K562 (cell line): ENCODE results near the gene FAR1. TPM values are rescaled to one million over a fixed set of nuclear protein-coding genes. Genes with fewer than 3 reads are reported as not detected.

ENCODE experiments used
- ATAC-seq: fragments of 200-7000 bp; cut with Tn5 transposase; 3 replicates; pipeline ENCODE4 v1.9.1; 2020; ENCODE audit warnings: moderate library complexity
- BruUV-seq: library from RNA; stranded (reverse); fragments of 400-500 nt; replicated peaks from 2 replicates; lab custom pipeline; 2021; lab: Mats Ljungman, UMichigan
- CTCF ChIA-PET: fragments of 300-600 bp; formaldehyde crosslinking; extraction: SDS; loops from one replicate; lab custom pipeline; 2021; ENCODE audit warnings: low intra/inter-chr PET ratio; lab: Yijun Ruan, JAX
- POLR2A ChIA-PET: fragments of 300-600, 350-650 bp; sonication (Branson Sonifier 250); formaldehyde crosslinking; extraction: SDS; loops from one replicate; lab custom pipeline; 2021; ENCODE audit warnings: antibody characterized with exemption, inconsistent platforms; lab: Yijun Ruan, JAX
- DNase-seq, 4 experiments: peaks; one replicate each; pipeline versions ENCODE4 v3.0.0 to v3.0.0-alpha.2; 2011 to 2018; ENCODE audit warnings: low spot score in 3 of 4, mixed read lengths in 3 of 4; ENCODE audit errors: extremely low read depth in 1 of 4
- FAIRE-seq: peaks from 2 replicates; lab custom pipeline; 2011; peaks lifted over from hg19 to GRCh38; lab: Jason Lieb, UNC
- H2AFZ ChIP-seq: 2 replicates; pipeline ENCODE4 v1.6.0; 2011; ENCODE audit warnings: low read depth, low read length, control low read depth, inconsistent platforms
- H3K27ac ChIP-seq: fragments of 200-600 bp; 3 replicates; pipeline ENCODE4 v1.8.0; 2011; ENCODE audit warnings: low read depth, mild to moderate bottlenecking, control low read depth, inconsistent platforms, low read length, moderate library complexity, mixed read lengths; ENCODE audit errors: extremely low read depth
- H3K27me3 ChIP-seq, 2 experiments: fragments of 300-600 bp in 1 of 2; 2 replicates in 1 of 2; 3 replicates in 1 of 2; pipeline versions ENCODE4 v1.6.0 to v1.8.0; 2011; ENCODE audit warnings: inconsistent platforms in 2 of 2, low read length in 2 of 2, mild to moderate bottlenecking in 1 of 2, mixed read lengths in 1 of 2, moderate library complexity in 1 of 2; ENCODE audit not compliant: control insufficient read depth in 2 of 2, insufficient read depth in 2 of 2
- H3K36me3 ChIP-seq: fragments of 300-600 bp; 3 replicates; pipeline ENCODE4 v1.8.0; 2011; ENCODE audit warnings: mild to moderate bottlenecking, low read length, inconsistent platforms; ENCODE audit not compliant: control insufficient read depth, insufficient read depth
- H3K4me1 ChIP-seq, 2 experiments: fragments of 200-600 bp in 1 of 2; replicated peaks in 1 of 2; 2 replicates in 1 of 2; 3 replicates in 1 of 2; pipeline versions ENCODE4 v1.5.1 to v1.8.0; 2011; ENCODE audit warnings: inconsistent platforms in 2 of 2, low read length in 2 of 2, mild to moderate bottlenecking in 1 of 2, mixed read lengths in 1 of 2, moderate library complexity in 1 of 2; ENCODE audit not compliant: control insufficient read depth in 2 of 2, insufficient read depth in 2 of 2
- H3K4me2 ChIP-seq: 2 replicates; pipeline ENCODE4 v1.6.1; 2011; ENCODE audit warnings: low read length, control low read depth, inconsistent platforms, mixed read lengths; ENCODE audit not compliant: insufficient read depth
- H3K4me3 ChIP-seq: fragments of 200-600 bp; sonication (generic), shearing (Covaris generic); 2 replicates; pipeline ENCODE4 v1.5.1; 2016; ENCODE audit warnings: control low read depth, inconsistent platforms
- H3K79me2 ChIP-seq: fragments of 200-600 bp; 3 replicates; pipeline ENCODE4 v1.8.0; 2011; ENCODE audit warnings: low read length, inconsistent platforms; ENCODE audit not compliant: control insufficient read depth, insufficient read depth
- H3K9ac ChIP-seq, 2 experiments: 2 replicates each; pipeline versions ENCODE4 v1.6.0 to v1.6.1; 2011; ENCODE audit warnings: low read depth in 2 of 2, low read length in 2 of 2, control low read depth in 1 of 2, inconsistent platforms in 1 of 2, mild to moderate bottlenecking in 1 of 2, mixed read lengths in 1 of 2; ENCODE audit not compliant: insufficient read depth in 1 of 2
- H3K9me1 ChIP-seq: one replicate; pipeline ENCODE4 v1.6.0; 2011; ENCODE audit warnings: inconsistent platforms, mild to moderate bottlenecking, low read length, moderate library complexity; ENCODE audit not compliant: control insufficient read depth, insufficient read depth
- H3K9me3 ChIP-seq: replicated peaks from 2 replicates; pipeline ENCODE4 v1.5.1; 2011; ENCODE audit warnings: low read depth, low read length, inconsistent platforms; ENCODE audit not compliant: control insufficient read depth, insufficient read depth
- H4K20me1 ChIP-seq: replicated peaks from 2 replicates; pipeline ENCODE4 v1.6.1; 2011; ENCODE audit warnings: low read length, inconsistent platforms, mixed read lengths; ENCODE audit not compliant: control insufficient read depth, insufficient read depth
- ATF1 ChIP-seq, 2 experiments: fragments of 450-650 bp in 1 of 2; IDR thresholded peaks; 2 replicates each; pipeline ENCODE4 v1.6.1; 2016; ENCODE audit warnings: missing compliant biosample characterization in 1 of 2, missing genetic modification characterization in 1 of 2
- ATF6 ChIP-seq: sonication (generic); formaldehyde crosslinking; IDR thresholded peaks from 2 replicates; pipeline ENCODE4 v1.4.0; 2020; ENCODE audit warnings: mild to moderate bottlenecking, missing genetic modification reagents
- COPS2 ChIP-seq: fragments of 450-650 bp; conservative IDR thresholded peaks from 2 replicates; pipeline ENCODE4 v1.6.1; 2016; ENCODE audit warnings: mild to moderate bottlenecking, moderate library complexity
- CREM ChIP-seq: IDR thresholded peaks from 2 replicates; pipeline ENCODE4 v1.6.1; 2014; ENCODE audit warnings: antibody characterized with exemption, low read depth
- CXXC5 ChIP-seq: fragments of 250-450 bp; sonication (Bioruptor Pico); IDR thresholded peaks from 2 replicates; pipeline ENCODE4 v1.8.0; 2022; ENCODE audit warnings: inconsistent platforms, mild to moderate bottlenecking, moderate library complexity
- ELK1 ChIP-seq: sonication (generic); formaldehyde crosslinking; IDR thresholded peaks from 2 replicates; pipeline ENCODE4 v1.8.1; 2022; ENCODE audit warnings: missing genetic modification reagents
- HNRNPL ChIP-seq: fragments of 200-400 bp; formaldehyde crosslinking; IDR thresholded peaks from 2 replicates; pipeline ENCODE4 v1.6.1; 2017; ENCODE audit warnings: low read depth, mild to moderate bottlenecking, low read length
- KDM2B ChIP-seq: fragments of 250-450 bp; sonication (Bioruptor Pico); IDR thresholded peaks from 2 replicates; pipeline ENCODE4 v1.8.0; 2021; ENCODE audit warnings: mild to moderate bottlenecking, moderate library complexity
- MYNN ChIP-seq, 2 experiments: sonication (generic); formaldehyde crosslinking in 1 of 2; IDR thresholded peaks; 2 replicates each; pipeline versions ENCODE4 v1.5.0 to v1.6.1; 2016 to 2020; ENCODE audit warnings: antibody characterized with exemption in 1 of 2, missing genetic modification reagents in 1 of 2
- NBN ChIP-seq: fragments of 450-650 bp; IDR thresholded peaks from 2 replicates; pipeline ENCODE4 v1.6.1; 2016; ENCODE audit warnings: low read depth, mild to moderate bottlenecking
- NCOR1 ChIP-seq: fragments of 450-650 bp; IDR thresholded peaks from 2 replicates; pipeline ENCODE4 v1.6.1; 2016; ENCODE audit warnings: mild to moderate bottlenecking, moderate library complexity
- NELFE ChIP-seq: IDR thresholded peaks from 2 replicates; pipeline ENCODE4 v1.6.1; 2011; ENCODE audit warnings: mild to moderate bottlenecking; ENCODE audit not compliant: insufficient read depth, insufficient read length
- PHF8 ChIP-seq: fragments of 200-600 bp; sonication (generic); IDR thresholded peaks from 2 replicates; pipeline ENCODE4 v1.6.1; 2012; ENCODE audit warnings: mixed run types, mild to moderate bottlenecking, inconsistent platforms, low read length, moderate library complexity, borderline replicate concordance
- TBP ChIP-seq: optimal IDR thresholded peaks from 2 replicates; pipeline ENCODE3; 2011; ENCODE audit warnings: low read depth, low read length, improper control_type of control experiment
- ZBED1 ChIP-seq: IDR thresholded peaks from 2 replicates; pipeline ENCODE4 v1.6.1; 2014
- ZBTB9 ChIP-seq: fragments of 450-650 bp; formaldehyde crosslinking; IDR thresholded peaks from 2 replicates; pipeline ENCODE4 v1.4.0; 2020; ENCODE audit warnings: mild to moderate bottlenecking, moderate library complexity
- ZC3H8 ChIP-seq: fragments of 450-650 bp; IDR thresholded peaks from 2 replicates; pipeline ENCODE4 v1.6.1; 2017
- ZNF79 ChIP-seq: fragments of 250-450 bp; sonication (Bioruptor Pico); IDR thresholded peaks from 2 replicates; pipeline ENCODE4 v1.4.0; 2020; ENCODE audit warnings: low read depth, mild to moderate bottlenecking, moderate library complexity
- WGBS: fragments of 100-300 bp; shearing (Covaris generic); methylation state at CpG from one replicate; pipeline ENCODE4 v1.1.6; 2016; ENCODE audit warnings: low coverage, mixed read lengths; ENCODE audit not compliant: insufficient coverage; ENCODE audit errors: missing lambda C conversion rate; 5-methylcytosine and 5-hydroxymethylcytosine counted together
- in situ Hi-C: fragments of 300-500 bp; cut with MboI; formaldehyde crosslinking; loops from 4 replicates; pipeline ENCODE4 v1.15.0; 2018; ENCODE audit warnings: inconsistent platforms, mixed read lengths
- intact Hi-C: fragments of 100-400 bp; cut with micrococcal nuclease; formaldehyde crosslinking; loops from 2 replicates; pipeline ENCODE4 v1.14.2; 2022
- polyA plus RNA-seq, 8 experiments: library from polyadenylated mRNA; depleted of rRNA in 4 of 8; stranded (reverse) in 5 of 8; unstranded in 3 of 8; fragments of >200 nt; fragmentation: Nextera tagmentation in 2 of 8; fragmentation: Illumina TruSeq in 1 of 8; extraction: Ambion mirVana in 2 of 8; extraction: Trizol in 1 of 8; gene quantifications; 2 replicates each; pipeline versions ENCODE4 v1.2.1 to v1.2.3, GENCODE V29; 2011 to 2014; ENCODE audit warnings: inconsistent platforms in 1 of 8, missing spikeins in 1 of 8
- total RNA-seq, 7 experiments: library from RNA; depleted of rRNA in 6 of 7; stranded (reverse); fragments of >200 nt in 6 of 7; fragmentation: Illumina TruSeq in 2 of 7; extraction: Trizol in 2 of 7; gene quantifications; 2 replicates each; pipeline versions ENCODE4 v1.2.1 to v1.2.3, GENCODE V29; 2011 to 2021; ENCODE audit warnings: low replicate concordance in 1 of 7

FAR1 gene
- total and polyA plus RNA-seq, 9 of the 15 experiments (the other 6 are each of a cell fraction or from before 2014, with no cell fraction given): 17.7 to 88.2 (median 52.6) TPM

- TF ChIP-seq CXXC5 (CRISPR knock-in tag): peak; percentile 95
Observed at GRCh38 chr11:13668102-13668956, at the start of gene FAR1 (continued).

- FAIRE-seq (no peak), DNase-seq (no peak), ATAC-seq (no peak)
- in situ Hi-C loops (no loop called here), intact Hi-C loops (no loop called here)
- no peak for TF ChIP-seq CREM
- no peak for TF ChIP-seq ZNF79 (CRISPR knock-in tag)
- no peak for TF ChIP-seq NBN
- TF ChIP-seq COPS2: no peak
- TF ChIP-seq MYNN (IDR thresholded peaks at IDR 0.05): no peak
- TF ChIP-seq MYNN (CRISPR knock-in tag; IDR thresholded peaks at IDR 0.05): no peak
- TF ChIP-seq TBP: no peak
- no peak for TF ChIP-seq HNRNPL
- no peak for TF ChIP-seq KDM2B (CRISPR knock-in tag)
- no peak for TF ChIP-seq NCOR1
- TF ChIP-seq ZBED1: no peak
- TF ChIP-seq ATF1 (CRISPR knock-in tag; IDR thresholded peaks at IDR 0.05): no peak
- TF ChIP-seq ATF1 (tag; IDR thresholded peaks at IDR 0.05): no peak
- TF ChIP-seq ZC3H8: no peak
- no peak for TF ChIP-seq PHF8
- TF ChIP-seq ZBTB9 (CRISPR knock-in tag): no peak
- no peak for TF ChIP-seq NELFE
- TF ChIP-seq ELK1 (CRISPR knock-in tag): no peak
- no peak for TF ChIP-seq ATF6
- Histone ChIP-seq H3K36me3 (no peaks in the 10 kb centered on the region), H3K27me3 (no peaks in the 10 kb centered on the region), H3K9me1 (no peaks in the 10 kb centered on the region), H4K20me1 (no peaks in the 10 kb centered on the region), H3K27ac (no peak overlapping the region), H3K4me1 (no peaks in the 10 kb centered on the region), H3K79me2 (no peaks in the 10 kb centered on the region), H3K4me2 (no peak overlapping the region), H3K9me3 (no peaks in the 10 kb centered on the region), H2AFZ (no peak overlapping the region), H3K4me3 (no peak overlapping the region), H3K9ac (no peak overlapping the region)
- ChIA-PET POLR2A (interaction anchor here (0.8 kb wide), 1 partner anchor 20 kb away, joined by 3 read pairs; no protein-coding TSS in a partner anchor), CTCF (no interaction called here)
- WGBS: 0% methylated on average over 2 of the region's 2 CpGs
- BruUV-seq: no TSS peak
Observed at GRCh38 chr11:13620063-13620462, 48.4 kb upstream of the FAR1 start.
